ENCODE data around the gene ST8SIA2. TPM values are rescaled to one million over a fixed set of nuclear protein-coding genes. Genes with fewer than 3 reads are reported as not detected.

Gene ST8SIA2
- total RNA-seq, 4 donors from 2014 or later, result not detected

DNA sequence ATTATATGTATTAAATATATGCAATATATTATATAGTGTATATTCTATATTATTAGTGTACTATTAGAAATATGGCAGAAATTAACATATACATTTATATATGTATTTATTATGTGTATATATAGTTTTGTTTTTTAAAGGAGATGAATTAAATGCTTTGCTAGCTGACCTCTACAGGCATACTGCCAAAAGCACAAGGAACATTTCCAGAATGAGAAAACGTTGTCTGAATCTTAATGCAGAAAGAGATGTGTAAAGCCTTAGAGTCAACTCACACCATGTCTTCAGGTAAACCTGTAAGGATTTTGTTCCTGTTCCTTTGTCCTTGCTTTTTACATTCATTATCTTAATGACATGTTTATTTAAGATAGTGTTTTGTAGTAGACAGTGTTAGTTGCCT lies 111.9 kb downstream of the ST8SIA2 start:
- TF ChIP-seq EP300 (IDR thresholded peaks at IDR 0.05), result no peak
- no peak for DNase-seq (ENCODE audit: low spot score in 2 of 2)
- Histone ChIP-seq H3K27me3 (no peaks in the 10 kb centered on the region), H3K27ac (no peak overlapping the region), H3K4me1 (no peaks in the 10 kb centered on the region), H3K4me3 (no peak overlapping the region), H3K9me3 (peaks cover 6% of the 10 kb centered on the region), H3K36me3 (no peaks in the 10 kb centered on the region)
- WGBS, result 15% methylated on average over 1 of the region's 1 CpG

DNA sequence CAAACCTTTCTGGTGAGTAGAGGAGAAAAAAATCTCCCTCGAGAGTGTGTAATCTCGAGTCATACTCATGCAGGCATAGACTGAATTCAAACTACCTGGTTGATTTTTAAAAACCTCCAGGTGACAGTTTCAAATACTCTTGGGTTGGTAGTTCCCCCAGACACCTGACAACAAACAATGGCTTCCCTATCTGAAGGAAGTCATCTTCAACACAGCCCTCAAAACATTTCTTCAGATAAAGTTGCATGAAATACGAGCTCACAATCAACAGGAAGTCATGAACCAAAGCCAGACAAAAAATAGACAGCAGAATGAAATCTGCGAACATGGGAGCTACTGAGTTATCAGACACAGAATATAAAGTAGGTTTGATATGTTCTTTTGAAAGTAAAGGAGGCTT lies 112.8 kb downstream of the ST8SIA2 start:
- TF ChIP-seq, protein P1, sequence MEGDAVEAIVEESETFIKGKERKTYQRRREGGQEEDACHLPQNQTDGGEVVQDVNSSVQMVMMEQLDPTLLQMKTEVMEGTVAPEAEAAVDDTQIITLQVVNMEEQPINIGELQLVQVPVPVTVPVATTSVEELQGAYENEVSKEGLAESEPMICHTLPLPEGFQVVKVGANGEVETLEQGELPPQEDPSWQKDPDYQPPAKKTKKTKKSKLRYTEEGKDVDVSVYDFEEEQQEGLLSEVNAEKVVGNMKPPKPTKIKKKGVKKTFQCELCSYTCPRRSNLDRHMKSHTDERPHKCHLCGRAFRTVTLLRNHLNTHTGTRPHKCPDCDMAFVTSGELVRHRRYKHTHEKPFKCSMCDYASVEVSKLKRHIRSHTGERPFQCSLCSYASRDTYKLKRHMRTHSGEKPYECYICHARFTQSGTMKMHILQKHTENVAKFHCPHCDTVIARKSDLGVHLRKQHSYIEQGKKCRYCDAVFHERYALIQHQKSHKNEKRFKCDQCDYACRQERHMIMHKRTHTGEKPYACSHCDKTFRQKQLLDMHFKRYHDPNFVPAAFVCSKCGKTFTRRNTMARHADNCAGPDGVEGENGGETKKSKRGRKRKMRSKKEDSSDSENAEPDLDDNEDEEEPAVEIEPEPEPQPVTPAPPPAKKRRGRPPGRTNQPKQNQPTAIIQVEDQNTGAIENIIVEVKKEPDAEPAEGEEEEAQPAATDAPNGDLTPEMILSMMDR (IDR thresholded peaks at IDR 0.05), result no peak
- TF ChIP-seq POLR2A (IDR thresholded peaks at IDR 0.05) (no peak), POLR2AphosphoS5 (IDR thresholded peaks at IDR 0.05) (no peak), EP300 (IDR thresholded peaks at IDR 0.05) (no peak)
- H3K9me3 ChIP-seq, result peaks cover 6% of the 10 kb centered on the region
- WGBS, result 63% methylated on average over 4 of the region's 4 CpGs
- no peaks in the 10 kb centered on the region for H3K36me3 ChIP-seq
- H3K27me3 ChIP-seq, result peaks cover 3% of the 10 kb centered on the region
- no peaks in the 10 kb centered on the region for H3K4me1 ChIP-seq
- no peak overlapping the region for H3K27ac ChIP-seq
- no peak for DNase-seq (ENCODE audit: low spot score in 2 of 2)
- H3K4me3 ChIP-seq, result no peak overlapping the region

DNA sequence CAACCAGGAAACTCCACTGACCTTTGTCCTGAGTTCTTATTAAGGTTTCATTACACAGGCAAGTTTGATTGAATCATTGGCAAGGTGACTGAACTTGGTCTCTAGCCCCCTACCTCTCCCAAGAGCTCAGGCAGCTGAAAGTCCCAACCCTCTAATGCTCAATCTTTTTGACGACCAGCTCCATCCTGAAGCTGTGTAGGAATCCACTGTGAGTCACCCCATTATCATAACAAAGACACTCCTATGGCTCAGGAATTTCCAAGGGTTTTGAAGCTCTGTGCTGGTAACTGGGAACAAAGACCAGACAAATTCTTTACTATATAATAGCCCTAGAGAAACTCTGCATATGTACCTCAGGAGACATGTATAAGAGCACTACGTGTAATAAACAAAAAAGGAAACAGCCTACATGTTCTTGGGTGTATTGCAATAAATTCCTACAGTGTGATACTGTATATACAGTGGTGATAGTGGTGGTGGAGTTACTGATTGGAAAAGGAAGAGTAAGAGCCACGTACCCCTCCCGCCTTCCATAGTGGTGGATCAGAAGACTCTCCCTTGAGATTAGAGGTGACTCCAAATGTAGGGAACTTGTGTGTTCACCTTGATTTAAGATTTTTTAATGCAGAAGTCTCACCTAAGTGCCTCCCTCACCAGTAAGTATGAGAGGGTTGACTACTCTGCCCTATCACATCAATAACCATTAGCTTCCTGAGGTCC lies 116.6 kb downstream of the ST8SIA2 start:
- 63% methylated on average over 4 of the region's 4 CpGs for WGBS
- Histone ChIP-seq H3K27me3 (peaks cover 3% of the 10 kb centered on the region), H3K27ac (no peak overlapping the region)

More for the DNA sequence above, 116.6 kb downstream of the ST8SIA2 start:
- no peak for DNase-seq (ENCODE audit: low spot score in 2 of 2)
- TF ChIP-seq POLR2AphosphoS5 (IDR thresholded peaks at IDR 0.05) (no peak), EP300 (IDR thresholded peaks at IDR 0.05) (no peak), POLR2A (IDR thresholded peaks at IDR 0.05) (no peak)
- TF ChIP-seq, protein P1 (IDR thresholded peaks at IDR 0.05), result no peak
- Histone ChIP-seq H3K9me3 (peaks cover 6% of the 10 kb centered on the region), H3K4me3 (no peak overlapping the region), H3K36me3 (no peaks in the 10 kb centered on the region), H3K4me1 (no peaks in the 10 kb centered on the region)

Data from suprapubic skin (tissue), 4 donors.